Measurements from ENCODE around the gene HEXD.
"Not testable (repeated sequence)": the region's sequence is repeated elsewhere in the genome, so short reads cannot be mapped to it uniquely, and the experiment has no call there.

Gene HEXD

GRCh38 chr17:82418001-82418986 is at the start of gene HEXD, which contains the start of gene OGFOD3:
HEXD (plus strand) TSS chr17:82418347; CDS start chr17:82419800, 1,453 bp downstream.
OGFOD3 (minus strand) TSS chr17:82418586; CDS start chr17:82418485, 101 bp downstream.
- peak in 53 of 56 donors; percentile 38 to 96 (median 84) for DNase-seq

- DNase-seq = no peak
Measured at GRCh38 chr17:82369211-82369610, 48.9 kb upstream of the HEXD start.

- DNase-seq = peak in 8 of 56 donors; percentile 8 to 26 (median 16)
Measured at GRCh38 chr17:82370471-82371332, 47.4 kb upstream of the HEXD start.

- no peak for DNase-seq
Measured at GRCh38 chr17:82371333-82372248, 46.6 kb upstream of the HEXD start, which contains the start of gene UTS2R. UTS2R (plus strand) TSS chr17:82371765; CDS start chr17:82374325, 2,560 bp downstream.

DNA sequence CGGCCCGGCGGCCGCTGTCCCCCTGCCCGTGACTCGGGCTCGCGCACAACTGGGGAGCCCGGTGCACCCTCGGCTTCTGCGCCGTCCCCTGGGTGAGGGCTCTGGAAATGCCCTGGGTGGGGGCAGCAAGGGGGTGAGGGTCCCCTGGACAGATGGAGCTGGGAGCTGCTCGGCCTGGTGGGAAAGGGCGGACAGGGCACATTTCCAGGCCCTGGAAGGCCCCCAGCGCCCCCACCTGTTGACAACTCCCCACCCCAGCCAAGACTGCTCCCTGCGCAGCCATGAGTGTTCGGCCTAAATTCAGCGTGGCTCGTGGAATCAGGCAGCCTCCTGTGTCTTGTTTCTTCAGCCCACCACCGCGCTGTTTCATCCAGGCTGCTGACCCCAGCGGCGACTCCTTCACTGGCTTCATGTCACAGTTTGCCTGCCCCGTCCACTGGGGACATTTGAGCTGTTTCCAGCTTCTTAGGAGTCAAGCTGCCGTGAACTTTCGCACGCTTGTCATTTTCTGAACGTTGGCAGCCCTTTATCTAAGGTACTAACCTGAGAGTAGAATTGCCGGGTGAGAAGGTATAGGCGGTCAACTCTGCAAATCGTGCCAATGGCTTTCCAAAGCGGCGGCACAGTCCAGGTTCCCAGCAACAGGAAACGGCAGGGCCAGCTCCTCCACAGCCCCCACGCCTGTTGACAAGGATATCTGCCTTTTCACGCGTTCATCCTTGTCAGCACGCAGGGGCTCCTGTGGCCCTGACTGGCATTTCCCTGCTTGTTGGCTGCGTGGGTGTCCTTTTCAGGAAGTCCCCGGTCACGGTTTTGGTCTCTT is 45.7 kb upstream of the HEXD start:
- no peak for DNase-seq

- not testable (repeated sequence) for DNase-seq
Measured at GRCh38 chr17:82373072-82373452, 45.1 kb upstream of the HEXD start.

- DNase-seq = no peak
Measured at GRCh38 chr17:82373731-82374625, 44.2 kb upstream of the HEXD start.

- DNase-seq = no peak
Measured at GRCh38 chr17:82374626-82375331, 43.4 kb upstream of the HEXD start.

GRCh38 chr17:82375359-82376041 is 42.6 kb upstream of the HEXD start:
- no peak for DNase-seq

- no peak for DNase-seq
Measured at GRCh38 chr17:82376042-82376730, 42.0 kb upstream of the HEXD start.

DNA sequence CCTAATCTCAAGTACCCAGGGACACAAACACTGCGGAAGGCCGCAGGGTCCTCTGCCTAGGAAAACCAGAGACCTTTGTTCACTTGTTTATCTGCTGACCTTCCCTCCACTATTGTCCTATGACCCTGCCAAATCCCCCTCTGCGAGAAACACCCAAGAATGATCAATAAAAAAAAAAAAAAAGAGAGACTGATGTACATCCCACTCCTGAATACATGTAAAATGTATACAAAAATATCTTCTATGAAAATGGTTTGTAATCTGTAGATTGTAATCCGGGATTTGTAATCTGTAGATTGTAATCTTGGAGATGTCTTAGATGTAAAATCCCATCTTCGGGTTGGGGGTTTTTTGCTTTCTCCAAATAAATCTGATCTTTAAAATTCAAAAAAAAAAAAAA is 40.9 kb upstream of the HEXD start:
- DNase-seq = not testable (repeated sequence)

DNA sequence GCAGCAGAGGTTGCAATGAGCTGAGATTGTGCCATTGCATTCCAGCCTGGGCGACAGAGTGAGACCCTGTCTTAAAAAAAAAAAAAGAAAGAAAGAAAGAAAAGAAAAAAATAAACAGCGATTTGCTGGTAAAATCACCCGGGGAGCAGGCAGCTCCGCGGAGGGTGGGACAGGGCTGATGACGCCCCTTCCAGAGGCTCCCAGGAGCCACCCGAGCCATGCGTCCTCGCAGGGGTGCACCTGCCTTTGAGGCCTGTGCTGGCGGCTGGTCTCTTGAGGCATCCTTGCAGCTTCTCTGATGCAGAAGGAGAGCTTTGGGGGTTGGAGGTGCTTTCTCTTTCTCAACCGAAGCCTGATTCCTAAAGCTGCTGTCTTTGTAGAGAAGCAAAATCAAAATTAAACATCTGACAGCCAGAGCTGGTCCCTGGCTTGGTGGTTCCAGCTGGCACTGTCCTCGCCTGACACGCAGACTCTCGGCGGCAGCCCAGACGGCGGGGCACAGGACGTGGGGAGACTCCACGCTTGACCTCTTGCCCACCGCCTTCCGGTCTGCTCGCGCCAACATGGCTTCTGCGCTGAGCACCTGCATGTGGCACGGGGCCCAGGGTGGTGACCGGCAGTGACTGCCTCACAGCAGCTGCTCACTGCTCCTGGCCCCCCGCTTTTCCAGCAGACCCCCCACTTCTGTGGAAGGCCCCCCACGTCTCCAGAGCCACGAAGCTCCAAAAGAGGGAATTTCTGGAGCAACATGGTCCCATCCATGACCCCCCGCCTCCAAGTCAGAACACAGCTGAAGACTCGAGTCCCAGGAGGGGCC is 40.0 kb upstream of the HEXD start:
- no peak for DNase-seq

DNA sequence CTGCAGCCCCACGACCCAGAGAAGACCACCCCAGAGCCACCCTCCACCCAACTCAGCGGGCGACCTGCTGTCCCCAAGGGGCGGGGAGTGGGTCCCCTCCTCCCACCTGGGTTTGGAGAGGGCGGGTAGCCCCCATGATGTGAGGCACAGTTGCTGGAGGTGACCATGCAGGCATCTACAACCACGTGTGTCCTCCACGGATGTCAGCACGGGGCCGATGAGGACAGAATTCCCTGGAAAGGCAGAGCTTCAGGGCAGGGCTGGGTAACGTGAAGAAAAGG is 39.5 kb upstream of the HEXD start:
- DNase-seq = no peak

DNA sequence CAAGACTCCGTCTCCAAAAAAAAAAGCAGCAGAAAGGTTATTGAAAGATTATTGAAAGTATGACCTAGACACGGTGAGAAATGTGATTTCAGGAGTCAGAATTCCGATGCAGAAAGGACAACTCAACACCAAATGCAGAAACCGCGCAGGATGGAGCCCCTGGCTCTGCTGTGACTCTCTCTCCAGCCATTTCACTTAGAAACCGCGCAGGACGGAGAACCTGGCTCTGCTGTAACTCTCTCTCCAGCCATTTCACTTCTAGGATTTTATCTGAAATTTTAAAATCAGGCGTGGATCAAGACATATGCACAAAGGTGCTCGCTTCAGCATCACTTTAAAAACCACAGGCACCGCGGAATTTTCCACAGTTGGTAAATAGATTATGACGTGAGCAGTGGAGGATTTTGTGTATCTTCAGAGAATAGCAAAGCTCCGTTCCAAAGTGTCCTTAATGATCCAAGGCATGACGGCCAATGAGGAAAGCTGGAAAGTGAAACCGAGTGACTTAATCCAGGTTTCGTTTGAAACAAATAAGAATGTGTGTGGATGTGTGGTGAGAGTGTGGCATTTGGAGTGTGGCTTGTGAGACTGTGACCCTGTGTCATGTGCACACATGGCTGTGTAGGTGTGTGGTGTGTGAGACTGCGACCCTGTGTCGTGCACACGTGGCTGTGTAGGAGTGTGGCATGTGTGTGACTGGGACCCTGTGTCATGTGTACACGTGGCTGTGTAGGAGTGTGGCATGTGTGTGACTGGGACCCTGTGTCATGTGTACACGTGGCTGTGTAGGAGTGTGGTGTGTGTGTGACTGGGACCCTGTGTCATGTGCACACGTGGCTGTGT is 37.1 kb upstream of the HEXD start:
- DNase-seq = no peak

DNA sequence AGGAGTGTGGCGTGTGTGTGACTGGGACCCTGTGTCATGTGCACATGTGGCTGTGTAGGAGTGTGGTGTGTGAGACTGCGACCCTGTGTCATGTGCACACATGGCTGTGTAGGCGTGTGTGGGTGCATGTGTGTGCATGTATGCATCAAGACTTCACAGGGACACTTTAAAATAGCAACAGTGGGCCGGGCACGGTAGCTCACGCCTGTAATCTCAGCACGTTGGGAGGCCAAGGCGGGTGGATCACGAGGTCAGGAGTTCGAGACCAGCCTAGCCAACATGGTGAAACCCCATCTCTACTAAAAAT is 36.5 kb upstream of the HEXD start:
- not testable (repeated sequence) for DNase-seq
